IPS-NIHi7 (cell line): Measurements from ENCODE around the gene DENND5B.
A peak's percentile ranks its signal among the peaks of the same experiment; 100 is the strongest.
"Not testable (repeated sequence)": the region's sequence is repeated elsewhere in the genome, so short reads cannot be mapped to it uniquely, and the experiment has no call there.

ENCODE experiments used
- DNase-seq: peaks from one replicate; pipeline ENCODE4 v3.0.0; 2012; ENCODE audit warnings: mixed read lengths; ENCODE audit errors: extremely low spot score

The DENND5B gene

DNA sequence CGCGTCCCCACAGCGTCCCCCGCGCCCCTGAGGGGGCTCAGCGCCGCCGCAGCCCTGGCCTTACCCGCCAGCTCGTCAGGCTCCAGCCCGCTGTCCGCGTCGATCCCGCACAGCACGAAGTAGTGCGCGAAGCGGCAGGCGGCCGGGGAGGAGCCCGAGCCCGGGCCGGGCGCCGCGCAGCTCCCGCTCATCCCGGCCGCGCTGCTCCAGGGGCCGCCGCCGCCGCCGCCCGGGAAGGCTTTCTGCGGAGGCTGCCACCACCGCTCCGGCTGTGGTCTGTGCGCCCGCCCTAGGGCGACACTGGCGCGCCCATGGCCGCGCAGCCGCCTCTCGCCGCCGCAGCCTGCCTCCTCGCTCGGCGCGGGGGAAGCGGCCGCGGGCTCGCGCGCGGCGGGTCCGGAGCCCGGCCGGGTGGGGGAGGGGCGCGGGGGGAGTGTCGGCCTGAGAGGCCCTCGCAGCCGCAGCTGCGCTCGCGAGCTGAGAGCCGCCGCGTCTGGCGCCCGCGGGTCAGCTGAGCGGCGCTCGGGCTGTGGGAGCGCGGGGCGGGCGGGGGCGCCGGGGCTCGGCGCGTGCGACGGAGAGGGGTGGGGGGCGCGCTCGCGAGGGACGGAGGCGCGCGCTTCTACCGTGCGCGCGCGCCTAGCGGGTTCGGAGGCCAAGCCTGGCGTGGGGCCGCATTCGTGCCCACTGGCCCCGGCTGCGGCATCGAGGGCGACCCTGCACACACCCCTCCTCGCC lies at the start of gene DENND5B:
DENND5B (minus strand) TSS at position 495 of the 738 bp plus-strand sequence; CDS start at position 191, 304 bp downstream.
- DNase-seq = peak; percentile 73

DNA sequence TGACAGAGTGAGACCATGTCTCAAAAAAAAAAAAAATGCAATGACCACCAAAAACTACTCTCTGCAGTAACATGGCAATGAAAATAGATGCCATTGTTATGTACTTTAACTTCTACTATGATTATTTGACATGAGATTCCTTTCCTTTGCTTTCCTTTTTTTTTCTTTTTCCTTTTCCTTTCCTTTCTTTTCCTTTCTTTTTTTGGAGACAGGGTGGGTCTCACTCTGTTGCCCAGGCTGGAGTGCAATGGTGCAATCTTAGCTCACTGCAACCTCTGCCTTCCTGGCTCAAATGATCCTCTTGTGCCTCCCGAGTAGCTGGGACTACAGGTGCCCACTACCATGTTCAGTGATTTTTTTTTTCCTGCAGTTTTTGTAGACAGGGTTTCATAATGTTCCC lies 43.7 kb upstream of the DENND5B start:
- no peak for DNase-seq

GRCh38 chr12:31633464-31633863 lies 42.5 kb upstream of the DENND5B start:
- DNase-seq = no peak

DNA sequence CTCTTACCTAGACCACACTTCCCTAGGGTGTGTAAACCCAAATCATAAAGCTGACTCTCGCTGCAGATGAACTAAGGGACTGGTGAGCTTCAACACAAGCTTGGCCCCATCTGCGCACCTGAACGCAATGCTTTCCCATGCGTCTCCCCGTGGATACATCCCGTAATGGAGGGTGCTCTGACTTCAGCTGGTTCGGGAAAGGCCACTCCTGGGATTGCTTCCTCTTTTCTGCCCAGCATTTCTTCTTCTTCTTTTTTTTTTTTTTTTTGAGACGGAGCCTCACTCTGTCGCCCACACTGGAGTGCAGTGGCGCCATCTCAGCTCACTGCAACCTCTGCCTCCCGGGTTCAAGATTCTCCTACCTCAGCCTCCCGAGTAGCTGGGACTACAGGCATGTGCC lies 40.9 kb upstream of the DENND5B start:
- DNase-seq = no peak

- DNase-seq = no peak
Observed at GRCh38 chr12:31631023-31631724, 40.2 kb upstream of the DENND5B start.

GRCh38 chr12:31629756-31630732 lies 39.1 kb upstream of the DENND5B start:
- DNase-seq = no peak

DNA sequence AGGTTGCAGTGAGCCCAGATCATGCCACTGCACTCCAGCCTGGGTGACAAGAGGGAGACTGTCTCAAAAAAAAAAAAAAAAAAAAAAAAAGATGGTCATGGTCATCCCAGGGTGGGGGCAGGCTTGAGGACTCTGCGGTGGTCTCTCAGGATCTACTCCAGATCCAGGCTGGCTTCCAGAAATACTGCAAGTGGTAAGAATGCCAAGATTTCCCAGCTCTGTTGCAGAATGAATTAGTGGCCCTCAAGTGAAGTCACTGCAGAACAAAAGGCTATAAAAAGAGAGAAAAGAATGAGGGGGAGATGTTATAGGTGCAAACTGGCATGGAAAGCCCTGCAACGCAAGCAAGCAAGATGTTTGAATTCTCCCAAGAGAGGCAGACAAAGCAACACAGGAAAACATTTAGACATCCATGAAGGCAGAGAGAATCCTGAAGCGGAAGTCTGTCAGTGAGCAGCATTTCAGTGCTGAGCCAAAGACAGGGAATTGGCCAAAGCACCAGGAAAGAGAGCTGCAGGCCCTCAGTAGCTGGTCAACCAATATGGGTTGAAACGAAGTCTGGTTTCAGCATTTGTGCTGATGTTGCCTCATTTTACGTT lies 36.6 kb upstream of the DENND5B start:
- no peak for DNase-seq

DNA sequence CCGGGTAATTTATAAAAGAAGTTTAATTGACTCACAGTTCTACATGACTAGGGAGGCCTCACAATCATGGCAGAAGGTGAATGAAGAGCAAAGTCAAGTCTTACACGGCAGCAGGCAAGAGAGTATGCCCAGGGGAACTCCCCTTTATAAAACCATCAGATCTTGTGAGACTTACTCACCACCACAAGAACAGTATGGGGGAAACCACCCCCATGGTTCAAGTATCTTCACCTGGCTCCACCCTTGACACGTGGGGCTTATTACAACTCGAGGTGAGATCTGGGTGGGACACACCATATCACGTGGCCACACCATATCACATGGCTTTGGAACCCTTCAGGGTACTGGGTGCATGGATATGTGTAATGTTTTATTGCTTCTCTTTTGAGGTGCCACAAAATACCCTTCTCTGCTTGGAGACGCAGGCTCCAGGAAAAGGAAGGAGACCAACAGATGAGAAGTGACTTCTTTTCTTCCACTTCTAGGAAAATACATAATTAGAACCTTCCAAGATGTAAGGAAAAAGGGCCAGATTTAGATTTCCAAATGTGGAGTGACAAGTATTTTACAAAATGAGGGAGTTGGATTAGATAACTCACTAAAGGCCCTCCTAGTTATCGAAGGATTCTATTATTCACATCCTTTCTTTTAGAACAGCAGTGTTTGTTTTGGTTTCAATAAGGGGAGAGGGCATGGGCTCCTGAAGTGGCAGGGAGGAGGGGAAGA lies 35.5 kb upstream of the DENND5B start:
- DNase-seq = no peak

DNA sequence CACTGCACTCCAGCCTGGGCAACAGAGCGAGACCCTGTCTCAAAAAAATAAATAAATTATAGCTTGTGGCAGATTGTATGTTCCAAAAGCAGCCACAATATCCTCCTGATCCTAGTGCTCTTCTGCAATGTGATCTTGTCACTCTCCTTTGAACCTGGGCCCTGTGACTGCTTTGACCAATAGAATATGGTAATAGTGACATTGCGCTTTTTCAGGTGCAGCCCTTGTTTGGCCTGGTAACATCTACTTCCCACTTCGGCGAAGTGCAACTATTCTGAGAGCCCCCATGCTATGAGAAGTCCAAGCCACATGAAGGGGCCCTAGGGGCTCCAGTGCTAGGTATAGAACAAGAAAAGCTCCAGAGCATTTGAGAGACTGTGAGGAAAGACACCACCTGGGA lies 31.1 kb upstream of the DENND5B start:
- DNase-seq = no peak

GRCh38 chr12:31620311-31620710 lies 29.4 kb upstream of the DENND5B start:
- no peak for DNase-seq

DNA sequence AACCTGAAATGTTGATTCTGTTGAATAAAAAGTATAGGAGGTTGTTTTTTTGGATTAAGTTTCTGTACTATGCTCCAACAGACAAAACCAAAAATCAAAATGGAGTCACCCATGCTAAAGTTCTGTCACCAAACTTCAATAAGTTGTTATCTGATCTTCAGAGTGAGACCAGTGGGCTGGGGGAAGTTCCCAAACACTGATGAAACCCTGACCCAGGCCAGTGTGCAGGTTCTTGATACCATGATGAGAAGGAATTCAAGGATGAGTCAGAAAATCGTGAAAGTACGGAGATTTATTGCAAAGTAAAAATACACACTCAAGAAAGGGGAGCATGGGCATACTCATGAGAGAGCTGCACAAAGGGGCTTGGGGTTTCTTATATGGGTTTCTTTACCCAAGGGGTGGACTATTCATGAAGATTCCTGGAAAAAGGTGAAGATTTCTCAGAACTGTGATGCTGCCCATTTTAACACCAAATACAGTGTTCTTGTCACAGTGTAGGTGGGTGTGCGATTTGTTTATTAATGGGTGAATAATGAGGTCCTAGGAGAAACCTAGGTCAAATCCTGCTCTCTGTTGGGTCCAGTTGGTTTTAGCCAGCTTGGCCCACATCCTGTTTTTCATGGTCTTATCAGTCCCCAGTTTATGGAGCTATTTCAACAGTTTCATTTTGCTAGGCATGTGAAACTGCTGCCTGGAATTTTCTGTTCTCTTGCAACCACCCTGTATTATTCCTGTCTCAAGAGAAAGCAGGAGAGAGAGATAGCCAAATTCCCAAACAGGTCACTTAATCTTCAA lies 27.5 kb upstream of the DENND5B start:
- no peak for DNase-seq

GRCh38 chr12:31612819-31613218 lies 21.9 kb upstream of the DENND5B start:
- DNase-seq = no peak

GRCh38 chr12:31608299-31608698 lies 17.4 kb upstream of the DENND5B start:
- DNase-seq = not testable (repeated sequence)

GRCh38 chr12:31605531-31605930 lies 14.6 kb upstream of the DENND5B start:
- no peak for DNase-seq

DNA sequence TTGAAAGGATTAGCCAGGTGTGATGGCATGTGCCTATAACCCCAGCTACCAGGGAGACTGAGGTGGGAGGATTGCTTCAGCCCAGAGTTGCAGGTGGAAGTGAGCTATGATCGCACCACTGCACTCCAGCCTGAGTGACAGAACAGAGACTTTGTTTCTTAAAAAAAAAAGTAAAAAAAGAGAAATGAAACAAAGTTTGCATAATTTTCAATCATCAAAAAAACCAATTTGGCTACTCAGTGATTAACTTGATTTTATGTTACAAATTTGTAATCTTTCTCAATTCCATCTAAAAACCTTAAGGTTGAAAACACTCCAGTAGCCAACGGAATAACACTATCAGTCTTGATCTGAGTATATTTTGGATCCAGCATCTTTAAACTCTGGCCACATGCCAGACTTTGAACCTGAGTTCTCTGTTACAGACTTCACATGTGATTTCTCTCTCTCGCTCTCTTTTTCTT lies 12.6 kb upstream of the DENND5B start:
- DNase-seq = no peak

GRCh38 chr12:31600750-31601149 lies 9.8 kb upstream of the DENND5B start:
- DNase-seq = no peak

DNA sequence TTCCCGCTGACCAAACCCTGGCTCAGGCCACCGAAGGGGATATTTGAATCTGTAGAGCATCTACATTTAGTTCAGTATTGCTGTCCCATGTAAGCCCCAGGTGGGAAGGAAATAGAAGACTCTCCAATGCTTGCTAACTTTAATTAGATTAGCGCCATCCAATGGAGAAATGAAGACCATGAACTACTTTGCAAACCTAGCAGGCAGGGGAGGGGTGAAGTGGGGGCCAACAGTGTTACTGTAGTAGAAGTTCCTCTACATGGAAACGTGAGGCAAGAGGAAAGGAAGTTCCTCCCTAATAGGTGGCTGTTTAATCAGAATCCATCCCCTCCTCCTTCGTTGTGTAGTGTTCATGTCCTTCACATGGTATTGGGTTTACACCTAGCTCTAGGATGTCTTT lies 9.3 kb upstream of the DENND5B start:
- peak; percentile 45 for DNase-seq

DNA sequence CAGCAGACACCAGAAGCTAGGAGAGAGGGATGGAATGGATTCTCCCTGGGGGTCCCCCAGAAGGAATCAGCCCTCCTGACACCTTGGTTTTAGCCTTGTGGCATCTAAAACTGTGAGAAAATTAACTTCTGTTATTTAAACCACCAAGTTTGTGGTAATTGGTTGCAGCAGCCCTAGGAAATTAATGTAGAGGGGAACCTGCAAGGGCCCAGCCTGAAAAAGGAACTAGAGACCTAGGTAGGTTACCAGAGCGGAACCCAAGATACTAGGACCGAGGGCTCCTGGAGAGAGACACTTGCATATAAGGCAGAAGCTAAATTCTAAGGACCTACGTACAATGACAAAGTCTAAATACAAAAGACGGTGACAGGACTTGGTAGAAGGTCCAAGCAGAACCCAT lies 8.1 kb upstream of the DENND5B start:
- no peak for DNase-seq

GRCh38 chr12:31597066-31597465 lies 6.1 kb upstream of the DENND5B start:
- no peak for DNase-seq

- no peak for DNase-seq
Observed at GRCh38 chr12:31594681-31595080, 3.7 kb upstream of the DENND5B start.
